Astrocyte (in vitro differentiated cells and primary cell): Measurements from ENCODE around the gene LSM11.

ENCODE experiments used
- CTCF ChIP-seq: IDR thresholded peaks from 2 replicates; pipeline ENCODE4 v1.5.1; 2011; ENCODE audit warnings: low read depth, mild to moderate bottlenecking, inconsistent platforms, low read length, moderate library complexity; ENCODE audit not compliant: insufficient read depth
- EZH2 ChIP-seq: IDR thresholded peaks from 2 replicates; pipeline ENCODE4 v1.6.1; 2012; ENCODE audit warnings: mild to moderate bottlenecking, low read length, inconsistent platforms; ENCODE audit not compliant: insufficient read depth

- TF ChIP-seq CTCF (no peak), EZH2 (no peak)
Measured at GRCh38 chr5:157739388-157740228, 3.9 kb upstream of the LSM11 start.
